GM12874 (cell line): ENCODE data around the gene TLE1.

Experiments
- TF ChIP-seq, protein P1 (sequence below): IDR thresholded peaks from 2 replicates; pipeline ENCODE4 v1.5.1; 2011; ENCODE audit warnings: low read depth, mild to moderate bottlenecking, control low read depth, low read length, moderate library complexity; ENCODE audit not compliant: insufficient read depth

TLE1 gene

GRCh38 chr9:81556923-81557322 lies 132.4 kb downstream of the TLE1 start:
- TF ChIP-seq, protein P1, sequence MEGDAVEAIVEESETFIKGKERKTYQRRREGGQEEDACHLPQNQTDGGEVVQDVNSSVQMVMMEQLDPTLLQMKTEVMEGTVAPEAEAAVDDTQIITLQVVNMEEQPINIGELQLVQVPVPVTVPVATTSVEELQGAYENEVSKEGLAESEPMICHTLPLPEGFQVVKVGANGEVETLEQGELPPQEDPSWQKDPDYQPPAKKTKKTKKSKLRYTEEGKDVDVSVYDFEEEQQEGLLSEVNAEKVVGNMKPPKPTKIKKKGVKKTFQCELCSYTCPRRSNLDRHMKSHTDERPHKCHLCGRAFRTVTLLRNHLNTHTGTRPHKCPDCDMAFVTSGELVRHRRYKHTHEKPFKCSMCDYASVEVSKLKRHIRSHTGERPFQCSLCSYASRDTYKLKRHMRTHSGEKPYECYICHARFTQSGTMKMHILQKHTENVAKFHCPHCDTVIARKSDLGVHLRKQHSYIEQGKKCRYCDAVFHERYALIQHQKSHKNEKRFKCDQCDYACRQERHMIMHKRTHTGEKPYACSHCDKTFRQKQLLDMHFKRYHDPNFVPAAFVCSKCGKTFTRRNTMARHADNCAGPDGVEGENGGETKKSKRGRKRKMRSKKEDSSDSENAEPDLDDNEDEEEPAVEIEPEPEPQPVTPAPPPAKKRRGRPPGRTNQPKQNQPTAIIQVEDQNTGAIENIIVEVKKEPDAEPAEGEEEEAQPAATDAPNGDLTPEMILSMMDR: no peak

DNA sequence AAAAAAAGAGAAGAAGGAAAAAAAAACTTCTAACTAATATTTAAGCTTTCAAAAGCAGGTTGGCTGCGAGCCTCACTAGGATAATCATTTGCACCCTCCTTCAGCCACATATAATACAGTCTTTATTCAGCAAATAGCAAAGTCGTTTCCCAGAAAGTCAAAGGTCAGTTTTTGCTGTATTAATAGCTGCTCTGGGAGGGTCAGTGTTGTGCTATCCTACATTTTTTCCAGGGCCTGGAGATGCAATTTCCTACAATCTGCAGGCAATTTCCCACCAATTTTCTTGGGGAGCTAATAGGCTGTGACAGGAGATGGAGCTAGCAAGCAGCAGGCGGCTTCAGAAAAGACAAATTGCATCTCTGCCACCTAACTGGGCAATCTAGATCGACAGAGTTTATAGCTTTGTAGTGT lies 136.8 kb downstream of the TLE1 start:
- TF ChIP-seq, protein P1: no peak

DNA sequence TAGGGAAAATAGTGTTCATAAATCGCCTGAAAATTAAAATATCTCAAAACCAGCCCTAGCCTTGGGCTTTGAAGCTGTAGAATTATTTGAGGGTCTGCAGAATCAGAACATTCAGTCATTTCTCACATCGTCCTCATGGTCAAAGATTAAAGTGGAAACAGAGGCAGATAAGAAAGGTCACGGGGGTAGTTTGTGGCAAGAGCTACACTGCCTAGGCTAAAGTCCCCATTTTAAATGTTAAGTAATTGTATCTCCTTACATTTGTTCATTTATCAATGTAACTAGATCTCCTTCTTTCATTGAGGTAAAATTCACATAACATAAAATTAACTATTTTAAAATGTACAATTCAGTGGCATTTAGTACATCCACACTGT lies 139.2 kb downstream of the TLE1 start:
- TF ChIP-seq, protein P1: no peak

GRCh38 chr9:81549500-81550206 lies 139.7 kb downstream of the TLE1 start:
- TF ChIP-seq, protein P1: no peak

- TF ChIP-seq, protein P1: no peak
Observed at GRCh38 chr9:81548911-81549310, 140.4 kb downstream of the TLE1 start.

GRCh38 chr9:81546489-81546888 lies 142.9 kb downstream of the TLE1 start:
- TF ChIP-seq, protein P1: no peak

DNA sequence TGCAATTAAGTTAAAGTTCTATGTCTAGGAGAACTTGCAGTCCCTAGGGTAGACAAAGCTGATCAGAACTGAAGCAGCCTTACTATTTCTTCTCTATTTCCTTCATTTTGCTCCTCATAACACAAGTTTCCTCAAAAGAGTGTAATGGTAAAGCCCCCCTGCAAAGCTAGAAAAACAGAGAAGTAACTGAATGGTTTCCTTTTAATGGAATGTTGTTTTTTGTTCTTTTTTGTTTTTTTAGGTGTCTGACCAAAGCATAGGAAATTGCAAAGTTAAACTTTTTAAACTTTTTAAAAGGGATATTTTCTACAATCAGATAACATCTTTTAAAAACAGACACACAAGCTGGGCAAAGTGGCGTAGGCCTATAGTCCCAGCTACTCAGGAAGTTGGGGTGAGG lies 145.7 kb downstream of the TLE1 start:
- TF ChIP-seq, protein P1: no peak
